ENCODE data around the gene RIOX2. TPM values are rescaled to one million over a fixed set of nuclear protein-coding genes. Genes with fewer than 3 reads are reported as not detected.

The RIOX2 gene
- polyA plus RNA-seq, 3 donors = 15.3 to 18.7 (median 18.3) TPM

GRCh38 chr3:98003306-98003969, 31.2 kb upstream of the RIOX2 start:
- no peaks in the 10 kb centered on the region for H3K79me2 ChIP-seq (ENCODE audit: insufficient read depth, low read length)
- no peak overlapping the region for H3K9ac ChIP-seq (ENCODE audit: insufficient read depth, low read length, poor library complexity, severe bottlenecking)
- H3K9me3 ChIP-seq (replicated peaks in 1 of 2; ENCODE audit: control insufficient read depth in 1 of 2, insufficient read depth in 1 of 2, low read length in 2 of 2) = no peaks in the 10 kb centered on the region
- H3K4me1 ChIP-seq (ENCODE audit: control insufficient read depth in 1 of 2, insufficient read depth in 2 of 2, low read length in 2 of 2) = peaks cover 4 to 6% of the 10 kb centered on the region in 2 donors
- peak overlapping the region; percentile 26 for H2AFZ ChIP-seq (ENCODE audit: insufficient read depth, low read depth, low read length, poor library complexity, severe bottlenecking)
- H3K4me3 Mint-ChIP-seq = peak overlapping the region in 1 of 2 donors; percentile 43
- WGBS (ENCODE audit: insufficient coverage) = 36% methylated on average over 1 of the region's 2 CpGs
- H3K36me3 ChIP-seq (replicated peaks in 1 of 2; ENCODE audit: control insufficient read depth in 1 of 2, insufficient read depth in 2 of 2, low read length in 2 of 2) = no peaks in the 10 kb centered on the region
- intact Hi-C loops (cut with micrococcal nuclease) = no loop called here
- no peak overlapping the region for H3K27ac ChIP-seq (ENCODE audit: low read depth in 1 of 2, low read length in 2 of 2)
- H3K27ac Mint-ChIP-seq = peak overlapping the region in 2 of 7 donors; percentile 34 to 38
- H3K36me3 Mint-ChIP-seq = no peaks in the 10 kb centered on the region
- no peak overlapping the region for H3K4me3 ChIP-seq (replicated peaks in 1 of 3; ENCODE audit: low read depth in 2 of 3, low read length in 3 of 3)
- DNase-seq = no peak
- H3K4me1 Mint-ChIP-seq = peaks cover 13% of the 10 kb centered on the region
- no peak for TF ChIP-seq CTCF (IDR thresholded peaks at IDR 0.05)
- H3K27me3 ChIP-seq (ENCODE audit: control insufficient read depth in 2 of 2, insufficient read depth in 2 of 2, low read length in 2 of 2) = no peaks in the 10 kb centered on the region
- H3K27me3 Mint-ChIP-seq (ENCODE audit: low read depth in 3 of 3) = no peaks in the 10 kb centered on the region
- H4K20me1 ChIP-seq (ENCODE audit: insufficient read depth, low read length) = no peaks in the 10 kb centered on the region
- H3K4me2 ChIP-seq (replicated peaks; ENCODE audit: extremely low read depth, low read length, poor library complexity, severe bottlenecking) = no peak overlapping the region
- H3K9me3 Mint-ChIP-seq = peaks cover 0 to 3% (median 0%) of the 10 kb centered on the region in 7 donors

- Histone ChIP-seq H2AFZ (ENCODE audit: insufficient read depth, low read depth, low read length, poor library complexity, severe bottlenecking) (no peak overlapping the region), H3K4me3 (replicated peaks in 1 of 3; ENCODE audit: low read depth in 2 of 3, low read length in 3 of 3) (no peak overlapping the region), H3K9ac (ENCODE audit: insufficient read depth, low read length, poor library complexity, severe bottlenecking) (no peak overlapping the region), H3K79me2 (ENCODE audit: insufficient read depth, low read length) (no peaks in the 10 kb centered on the region), H3K4me2 (replicated peaks; ENCODE audit: extremely low read depth, low read length, poor library complexity, severe bottlenecking) (no peak overlapping the region), H3K4me1 (ENCODE audit: control insufficient read depth in 1 of 2, insufficient read depth in 2 of 2, low read length in 2 of 2) (peaks cover 4 to 6% of the 10 kb centered on the region in 2 donors), H3K27ac (ENCODE audit: low read depth in 1 of 2, low read length in 2 of 2) (no peak overlapping the region), H3K27me3 (ENCODE audit: control insufficient read depth in 2 of 2, insufficient read depth in 2 of 2, low read length in 2 of 2) (no peaks in the 10 kb centered on the region), H4K20me1 (ENCODE audit: insufficient read depth, low read length) (no peaks in the 10 kb centered on the region), H3K9me3 (replicated peaks in 1 of 2; ENCODE audit: control insufficient read depth in 1 of 2, insufficient read depth in 1 of 2, low read length in 2 of 2) (no peaks in the 10 kb centered on the region), H3K36me3 (replicated peaks in 1 of 2; ENCODE audit: control insufficient read depth in 1 of 2, insufficient read depth in 2 of 2, low read length in 2 of 2) (no peaks in the 10 kb centered on the region)
- intact Hi-C loops (cut with micrococcal nuclease) = no loop called here
- H3K27ac Mint-ChIP-seq = no peak overlapping the region
- H3K27me3 Mint-ChIP-seq (ENCODE audit: low read depth in 3 of 3) = no peaks in the 10 kb centered on the region
- no peak for DNase-seq
- H3K9me3 Mint-ChIP-seq = peaks cover 0 to 3% (median 0%) of the 10 kb centered on the region in 7 donors
- no peak overlapping the region for H3K4me3 Mint-ChIP-seq
- WGBS (ENCODE audit: insufficient coverage) = 100% methylated on average over 1 of the region's 1 CpG
- H3K4me1 Mint-ChIP-seq = peaks cover 13% of the 10 kb centered on the region
- no peak for TF ChIP-seq CTCF (IDR thresholded peaks at IDR 0.05)
- H3K36me3 Mint-ChIP-seq = no peaks in the 10 kb centered on the region
These were observed 30.5 kb upstream of the RIOX2 start for GRCh38 chr3:98002717-98003116.

Data from CD14-positive monocyte (primary cell).